Activated CD8-positive, alpha-beta memory T cell treated with anti-CD3 and anti-CD28 coated beads for 48 hours (primary cell): Measurements from ENCODE around the gene CHI3L1.

Experiments used
- DNase-seq, 3 experiments: peaks; one replicate each; pipeline ENCODE4 v3.0.0-alpha.2; 2020; ENCODE audit warnings: low read depth in 2 of 3, low spot score in 2 of 3

Gene CHI3L1

GRCh38 chr1:203169770-203170520, 16.6 kb downstream of the CHI3L1 start:
- DNase-seq: no peak

GRCh38 chr1:203168991-203169390, 17.5 kb downstream of the CHI3L1 start:
- no peak for DNase-seq

GRCh38 chr1:203168256-203168786, 18.2 kb downstream of the CHI3L1 start:
- no peak for DNase-seq

GRCh38 chr1:203167913-203168200, 18.6 kb downstream of the CHI3L1 start:
- no peak for DNase-seq

DNA sequence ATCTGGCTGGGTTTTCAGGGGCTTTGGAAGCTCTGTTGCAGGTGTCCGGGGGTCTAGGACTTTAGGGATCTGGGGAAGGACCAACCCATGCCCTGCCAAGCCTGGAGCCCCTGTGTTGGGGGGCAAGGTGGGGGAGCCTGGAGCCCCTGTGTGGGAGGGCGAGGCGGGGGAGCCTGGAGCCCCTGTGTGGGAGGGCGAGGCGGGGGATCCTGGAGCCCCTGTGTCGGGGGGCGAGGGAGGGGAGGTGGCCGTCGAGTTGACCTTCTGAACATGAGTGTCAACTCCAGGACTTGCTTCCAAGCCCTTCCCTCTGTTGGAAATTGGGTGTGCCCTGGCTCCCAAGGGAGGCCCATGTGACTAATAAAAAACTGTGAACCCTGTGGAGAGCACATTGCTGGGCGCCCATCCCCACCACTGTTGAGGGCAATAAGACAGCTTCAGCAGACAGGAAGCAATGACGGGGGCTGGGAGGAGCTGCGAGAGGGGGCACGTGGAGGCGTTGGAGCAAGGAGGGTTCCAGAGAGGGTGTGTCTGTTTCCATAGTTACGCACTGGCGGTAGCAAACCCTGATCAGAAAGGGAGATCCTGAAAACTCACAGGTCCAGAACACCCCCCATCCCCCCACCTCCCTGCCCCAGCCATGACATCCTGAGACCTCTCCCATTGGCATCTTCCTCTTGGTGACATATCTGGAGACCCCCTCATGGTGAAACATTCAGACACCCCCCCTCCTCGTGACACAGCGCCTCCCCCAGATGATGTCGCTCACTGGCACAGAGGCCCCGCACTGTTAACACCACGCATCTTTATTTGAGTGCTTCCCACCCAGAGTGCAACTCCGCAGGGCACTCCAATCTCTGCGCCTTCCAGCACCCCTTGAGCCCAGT, 19.2 kb downstream of the CHI3L1 start:
- DNase-seq: no peak

GRCh38 chr1:203166192-203166940, 20.1 kb downstream of the CHI3L1 start:
- DNase-seq: no peak

DNA sequence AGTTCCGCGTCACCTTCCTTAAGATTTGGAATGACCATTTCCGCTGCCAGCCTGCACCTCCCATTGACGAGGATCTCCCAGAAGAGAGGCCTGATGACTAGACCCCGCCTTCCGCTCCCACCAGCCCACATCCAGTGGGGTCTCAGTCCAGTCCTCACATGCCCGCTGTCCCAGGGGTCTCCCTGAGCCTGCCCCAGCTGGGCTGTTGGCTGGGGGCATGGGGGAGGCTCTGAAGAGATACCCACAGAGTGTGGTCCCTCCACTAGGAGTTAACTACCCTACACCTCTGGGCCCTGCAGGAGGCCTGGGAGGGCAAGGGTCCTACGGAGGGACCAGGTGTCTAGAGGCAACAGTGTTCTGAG, 20.7 kb downstream of the CHI3L1 start:
- no peak for DNase-seq

GRCh38 chr1:203165101-203165799, 21.3 kb downstream of the CHI3L1 start:
- DNase-seq: no peak

DNA sequence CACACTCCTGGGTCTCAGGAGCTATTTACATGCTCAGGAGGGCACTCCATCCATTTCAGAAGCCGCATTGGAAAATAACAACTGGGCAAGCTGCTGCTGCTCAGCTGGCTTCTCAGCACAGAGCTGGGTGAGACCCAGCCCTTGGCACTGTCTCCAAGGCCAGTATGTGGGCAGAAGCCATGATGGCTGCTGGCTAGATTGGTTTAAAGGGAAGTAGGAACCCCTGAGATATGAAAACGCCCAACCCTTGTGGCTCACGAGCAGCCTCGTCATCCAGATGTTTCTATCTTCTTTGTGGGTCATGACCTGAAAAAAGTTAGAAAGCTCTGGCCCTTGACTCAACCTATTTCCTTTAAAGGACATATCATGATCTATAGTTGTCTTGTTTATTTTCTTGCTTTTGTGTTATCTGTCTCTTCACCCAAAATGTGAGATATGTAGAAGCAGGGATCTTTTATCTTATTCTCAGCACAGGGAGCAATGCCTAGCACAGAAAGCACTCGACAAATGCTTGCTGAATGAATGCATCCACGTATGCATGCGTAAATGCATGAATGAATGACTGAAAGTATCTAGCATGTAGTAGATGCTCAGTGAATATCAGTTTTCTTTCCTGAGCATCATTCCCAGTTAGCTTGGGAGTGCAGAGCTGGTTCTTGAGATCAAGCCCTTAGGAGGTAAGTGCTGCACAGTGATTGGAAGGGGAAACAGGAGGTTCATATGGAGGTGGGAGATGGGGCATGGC, 22.4 kb downstream of the CHI3L1 start:
- DNase-seq: no peak

GRCh38 chr1:203162403-203162802, 24.1 kb downstream of the CHI3L1 start:
- no peak for DNase-seq

GRCh38 chr1:203161703-203162102, 24.8 kb downstream of the CHI3L1 start:
- no peak for DNase-seq

DNA sequence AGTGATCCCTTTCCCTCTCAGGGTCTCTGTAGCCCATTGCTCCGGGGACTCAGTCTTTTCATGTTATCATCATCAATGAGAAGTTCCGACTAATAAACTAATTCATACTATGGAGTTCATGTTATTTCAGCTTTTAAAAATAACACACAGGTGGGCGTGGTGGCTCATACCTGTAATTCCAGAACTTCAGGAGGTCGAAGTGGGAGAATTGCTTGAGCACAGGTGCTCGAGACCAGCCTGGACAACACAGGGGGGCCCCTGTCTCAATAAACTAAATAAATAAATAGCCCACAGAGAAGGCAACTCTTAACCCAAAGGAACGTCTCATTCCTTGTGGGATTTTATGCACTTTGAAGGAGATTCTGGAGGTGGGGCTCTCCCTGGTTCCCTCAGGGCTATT, 25.3 kb downstream of the CHI3L1 start:
- DNase-seq: no peak

DNA sequence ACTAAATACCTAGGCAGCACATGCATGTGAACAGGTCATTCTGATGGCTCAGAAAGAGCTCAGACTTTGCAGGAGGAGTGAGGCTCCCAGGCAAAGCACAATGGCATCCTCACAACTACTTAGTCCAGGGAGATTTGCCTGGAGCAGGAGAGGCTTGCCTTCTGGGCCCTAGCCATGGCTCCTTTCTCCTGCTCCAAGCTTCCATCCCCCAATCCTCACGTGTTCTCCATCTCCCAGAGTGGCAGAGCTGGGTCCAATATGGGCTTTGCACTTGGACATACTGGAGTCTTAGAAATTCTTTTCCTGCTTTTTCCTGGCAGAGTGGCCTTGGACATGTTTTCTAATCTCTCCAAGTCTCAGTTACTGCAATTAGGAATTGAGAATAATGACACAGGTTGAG, 26.7 kb downstream of the CHI3L1 start:
- no peak for DNase-seq

GRCh38 chr1:203158960-203159665, 27.4 kb downstream of the CHI3L1 start:
- no peak for DNase-seq

GRCh38 chr1:203158423-203158822, 28.1 kb downstream of the CHI3L1 start:
- no peak for DNase-seq

- DNase-seq: no peak
These were observed 30.2 kb downstream of the CHI3L1 start for GRCh38 chr1:203156280-203156679.

- no peak for DNase-seq
These were observed 32.3 kb downstream of the CHI3L1 start for GRCh38 chr1:203153989-203154821.

DNA sequence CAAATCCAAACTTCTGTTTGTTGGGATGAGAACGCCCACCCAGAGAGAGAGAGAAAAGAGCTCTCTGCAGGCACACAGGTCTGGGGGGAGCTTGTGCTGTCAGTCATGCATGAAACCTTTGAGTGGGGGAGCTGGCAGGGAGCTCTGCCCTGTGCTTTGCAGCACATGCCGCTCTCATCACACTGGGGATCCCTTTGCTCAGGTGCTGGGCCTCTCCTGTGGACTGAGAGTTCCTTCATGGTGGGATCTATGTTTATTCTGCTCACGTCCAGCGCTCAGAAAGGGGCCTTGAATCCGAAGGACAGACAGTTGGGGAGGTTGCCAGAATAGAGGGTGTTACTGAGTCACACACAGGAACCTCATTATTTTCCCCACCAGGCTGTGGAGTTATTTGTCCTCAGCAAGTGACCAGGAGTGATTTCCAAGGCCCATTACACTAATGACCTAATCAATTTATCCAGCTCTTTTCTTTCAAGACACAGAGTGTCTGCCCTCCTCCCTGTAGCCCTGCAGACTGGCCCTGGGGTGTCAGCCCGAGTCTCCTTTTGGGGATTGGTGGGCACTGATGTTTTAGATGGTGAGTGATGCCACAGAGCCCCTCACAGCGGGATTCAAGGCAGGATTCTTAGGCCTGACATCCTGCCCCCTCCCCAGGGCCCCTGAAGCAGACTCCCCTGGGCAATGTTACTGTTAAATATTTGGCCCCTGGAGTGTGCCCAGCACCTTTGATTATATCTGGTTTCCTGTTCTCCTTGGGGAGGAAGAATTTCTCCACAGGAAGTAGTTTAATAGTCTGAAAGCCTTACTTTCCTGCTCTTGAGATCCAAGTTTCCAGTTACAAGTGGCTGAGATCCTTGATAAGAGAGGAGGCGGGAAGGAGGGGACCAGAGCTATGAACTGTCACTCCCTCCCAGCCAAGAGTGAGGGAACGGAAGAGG, 33.2 kb downstream of the CHI3L1 start:
- no peak for DNase-seq
